GM12878 (cell line): Measurements from ENCODE around the gene QPCT. TPM values are rescaled to one million over a fixed set of nuclear protein-coding genes. Genes with fewer than 3 reads are reported as not detected.
A peak's percentile ranks its signal among the peaks of the same experiment; 100 is the strongest.

Source experiments
- ATAC-seq: fragments of 200-7000 bp; cut with Tn5 transposase; 3 replicates; pipeline ENCODE4 v1.9.1; 2020; ENCODE audit warnings: mild to moderate bottlenecking, moderate library complexity
- BruUV-seq: library from RNA; stranded (reverse); fragments of 400-500 nt; replicated peaks from 2 replicates; lab custom pipeline; 2021; lab: Mats Ljungman, UMichigan
- CTCF ChIA-PET: fragments of 300-600 bp; sonication (Branson Sonifier 250); formaldehyde crosslinking; extraction: SDS; loops from one replicate; lab custom pipeline; 2021; ENCODE audit warnings: inconsistent platforms; lab: Yijun Ruan, JAX
- POLR2A ChIA-PET: fragments of 350-600 bp; formaldehyde crosslinking; extraction: SDS; loops from one replicate; lab custom pipeline; 2021; ENCODE audit warnings: inconsistent platforms; lab: Charles Lee
- RAD21 ChIA-PET: fragments of 300-600 bp; sonication (Branson Sonifier 250); formaldehyde crosslinking; loops from one replicate; lab custom pipeline; 2023; ENCODE audit warnings: antibody characterized with exemption; ENCODE audit not compliant: unreplicated experiment; lab: Charles Lee
- SMC1A ChIA-PET: fragments of 300-600 bp; sonication (Branson Sonifier 250); formaldehyde crosslinking; loops from one replicate; lab custom pipeline; 2023; ENCODE audit not compliant: unreplicated experiment, uncharacterized antibody; lab: Charles Lee
- DNase-seq: peaks from one replicate; pipeline ENCODE4 v3.0.0-alpha.2; 2011; ENCODE audit warnings: low read depth, low spot score
- FAIRE-seq: peaks from 3 replicates; lab custom pipeline; 2011; peaks lifted over from hg19 to GRCh38; lab: Jason Lieb, UNC
- H2AFZ ChIP-seq: 2 replicates; pipeline ENCODE4 v1.6.0; 2011; ENCODE audit warnings: low read depth, low read length, control low read depth; ENCODE audit not compliant: control insufficient read depth
- H3K27ac ChIP-seq: 2 replicates; pipeline ENCODE4 v1.5.1; 2011; ENCODE audit warnings: control low read depth; ENCODE audit not compliant: control insufficient read depth, insufficient read depth
- H3K27me3 ChIP-seq, 2 experiments: replicated peaks in 1 of 2; 2 replicates each; pipeline versions ENCODE4 v1.6.0 to v1.6.1; 2011; ENCODE audit warnings: low read length in 1 of 2; ENCODE audit not compliant: control insufficient read depth in 2 of 2, insufficient read depth in 2 of 2
- H3K36me3 ChIP-seq, 2 experiments: 2 replicates each; pipeline ENCODE4 v1.5.1; 2011; ENCODE audit warnings: low read length in 1 of 2; ENCODE audit not compliant: control insufficient read depth in 2 of 2, insufficient read depth in 2 of 2
- H3K4me1 ChIP-seq: 2 replicates; pipeline ENCODE4 v1.6.1; 2011; ENCODE audit warnings: mild to moderate bottlenecking, low read length, moderate library complexity, mixed read lengths; ENCODE audit not compliant: control insufficient read depth, insufficient read depth
- H3K4me2 ChIP-seq: 2 replicates; pipeline ENCODE4 v1.6.0; 2011; ENCODE audit warnings: control low read depth; ENCODE audit not compliant: control insufficient read depth, insufficient read depth
- H3K4me3 ChIP-seq: fragments of 200-600 bp; sonication (generic); 2 replicates; pipeline ENCODE4 v1.5.1; 2016
- H3K79me2 ChIP-seq: 2 replicates; pipeline ENCODE4 v1.6.0; 2011; ENCODE audit warnings: low read length; ENCODE audit not compliant: control insufficient read depth, insufficient read depth
- H3K9ac ChIP-seq: 2 replicates; pipeline ENCODE4 v1.8.0; 2011; ENCODE audit warnings: low read length, control low read depth, mixed read lengths; ENCODE audit not compliant: control insufficient read depth, insufficient read depth
- H3K9me3 ChIP-seq: replicated peaks from 3 replicates; pipeline ENCODE4 v1.5.1; 2011; ENCODE audit warnings: mild to moderate bottlenecking, low read length; ENCODE audit not compliant: control insufficient read depth, insufficient read depth
- H4K20me1 ChIP-seq: 2 replicates; pipeline ENCODE4 v1.6.0; 2011; ENCODE audit not compliant: control insufficient read depth, insufficient read depth
- E4F1 ChIP-seq: fragments of 450-650 bp; IDR thresholded peaks from 2 replicates; pipeline ENCODE4 v1.6.1; 2018; ENCODE audit warnings: borderline replicate concordance, mild to moderate bottlenecking; ENCODE audit not compliant: partially characterized antibody
- HCFC1 ChIP-seq: fragments of 150-350 bp; IDR thresholded peaks from 2 replicates; pipeline ENCODE4 v1.6.1; 2014; ENCODE audit warnings: low read length
- IKZF2 ChIP-seq, 2 experiments: fragments of 450-650 bp; IDR thresholded peaks; 2 replicates each; pipeline ENCODE4 v1.6.1; 2017; ENCODE audit warnings: mild to moderate bottlenecking in 2 of 2, moderate library complexity in 2 of 2
- MTA2 ChIP-seq: fragments of 450-650 bp; IDR thresholded peaks from 2 replicates; pipeline ENCODE4 v1.6.1; 2016; ENCODE audit warnings: low read depth, mild to moderate bottlenecking, moderate library complexity
- SIX5 ChIP-seq: IDR thresholded peaks from 2 replicates; pipeline ENCODE4 v1.6.1; 2011; ENCODE audit warnings: mild to moderate bottlenecking, low read depth, low read length, moderate library complexity; ENCODE audit not compliant: severe bottlenecking
- SMARCA5 ChIP-seq: fragments of 450-650 bp; IDR thresholded peaks from 2 replicates; pipeline ENCODE4 v1.6.1; 2017; ENCODE audit warnings: mild to moderate bottlenecking
- TCF12 ChIP-seq: IDR thresholded peaks from 2 replicates; pipeline ENCODE4 v1.6.1; 2011; ENCODE audit warnings: low read depth, mild to moderate bottlenecking, low read length
- YBX1 ChIP-seq: fragments of 450-650 bp; IDR thresholded peaks from 2 replicates; pipeline ENCODE4 v1.6.1; 2016; ENCODE audit warnings: antibody characterized with exemption
- ZBTB40 ChIP-seq: fragments of 450-650 bp; IDR thresholded peaks from 2 replicates; pipeline ENCODE4 v1.6.1; 2016; ENCODE audit warnings: mild to moderate bottlenecking, moderate library complexity, borderline replicate concordance
- ZNF274 ChIP-seq: IDR thresholded peaks from one replicate; pipeline ENCODE4 v1.8.0; 2011; ENCODE audit not compliant: insufficient read length, insufficient read depth
- in situ Hi-C: fragments of 300-500 bp; cut with MboI; formaldehyde crosslinking; loops from 9 replicates; pipeline ENCODE4 v1.14.3; 2018; ENCODE audit warnings: mixed read lengths
- intact Hi-C: fragments of 100-400 bp; cut with micrococcal nuclease; formaldehyde crosslinking; loops from one replicate; pipeline ENCODE4 v1.14.2; 2022; ENCODE audit not compliant: unreplicated experiment
- polyA plus RNA-seq, 11 experiments: library from polyadenylated mRNA; depleted of rRNA in 4 of 11; unstranded in 6 of 11; stranded (reverse) in 5 of 11; fragments of >200 nt; fragmentation: Nextera tagmentation in 4 of 11; fragmentation: Illumina TruSeq in 1 of 11; extraction: Ambion mirVana in 4 of 11; extraction: Trizol in 1 of 11; gene quantifications; 1 replicate in 1 of 11; 2 replicates in 10 of 11; pipeline versions ENCODE4 v1.2.1 to v1.2.3, GENCODE V29; 2011 to 2016; ENCODE audit warnings: inconsistent platforms in 2 of 11, missing spikeins in 2 of 11, low read depth in 1 of 11
- total RNA-seq, 4 experiments: library from RNA; depleted of rRNA in 3 of 4; stranded (reverse); fragments of >200 nt in 3 of 4; fragmentation: Illumina TruSeq in 1 of 4; extraction: Trizol in 1 of 4; gene quantifications; 2 replicates each; pipeline versions ENCODE4 v1.2.1 to v1.2.3, GENCODE V29; 2013 to 2021
- TF ChIP-seq, protein P1 (sequence below): fragments of 450-650 bp; IDR thresholded peaks from 2 replicates; pipeline ENCODE4 v1.6.1; 2017; ENCODE audit warnings: mild to moderate bottlenecking
- TF ChIP-seq, protein P2 (sequence below): IDR thresholded peaks from 2 replicates; pipeline ENCODE4 v1.6.1; 2012; ENCODE audit warnings: mild to moderate bottlenecking, low read depth, low read length

Gene QPCT
- total and polyA plus RNA-seq, 10 of the 15 experiments (the other 5 are each of a cell fraction or from before 2014, with no cell fraction given) = 0.14 to 0.86 (median 0.18) TPM; not detected in 1

DNA sequence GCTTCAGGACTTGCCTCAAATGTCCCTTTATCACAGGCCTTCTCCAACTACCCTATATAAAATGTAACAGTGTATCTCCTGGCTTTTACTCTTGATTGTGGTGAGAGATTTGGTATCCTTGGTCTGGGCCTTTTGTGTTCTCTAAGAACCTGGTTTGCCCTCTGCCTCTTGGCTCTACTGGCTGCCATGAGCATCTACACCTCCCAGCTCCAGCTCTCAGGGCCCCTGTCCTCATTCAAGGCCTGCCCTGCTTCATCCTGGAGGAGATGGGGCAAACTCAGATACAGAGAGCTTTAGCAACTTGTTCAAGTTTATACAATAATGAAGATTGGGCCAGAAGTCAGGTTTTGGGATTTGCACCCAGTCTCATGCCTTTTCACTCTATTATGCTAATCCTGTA is 45.0 kb downstream of the QPCT start:
- 0 out of 2 replicates have a peak overlapping the region, but pooled peaks have one; percentile 43 for H3K27ac ChIP-seq
- in situ Hi-C loops (no loop called here), intact Hi-C loops (no loop called here)
- H3K79me2 ChIP-seq = no peaks in the 10 kb centered on the region
- H3K4me1 ChIP-seq = peaks cover 25% of the 10 kb centered on the region
- FAIRE-seq (no peak), ATAC-seq (no peak), DNase-seq (no peak)
- BruUV-seq = no TSS peak
- H3K36me3 ChIP-seq = no peaks in the 10 kb centered on the region
- H4K20me1 ChIP-seq = no peaks in the 10 kb centered on the region
- ChIA-PET POLR2A (interaction anchor here (1.2 to 3.3 kb wide), 2 partner anchors 10 to 12 kb away, joined by 3 to 22 read pairs; no protein-coding TSS in a partner anchor), SMC1A (interaction anchor here (0.6 to 3.7 kb wide), 7 partner anchors 10 to 488 kb away, joined by 4 to 45 read pairs (median 5); no protein-coding TSS in a partner anchor), CTCF (interaction anchor here (0.6 to 3.7 kb wide), 6 partner anchors 11 to 505 kb away, joined by 3 to 21 read pairs (median 6); partner anchors contain the start of gene PRKD3), RAD21 (interaction anchor here (0.9 to 2.8 kb wide), 5 partner anchors 10 to 462 kb away, joined by 3 to 39 read pairs (median 7); partner anchors contain the start of gene PRKD3)
- H3K27me3 ChIP-seq = no peaks in the 10 kb centered on the region
- no peaks in the 10 kb centered on the region; the same call in 2 of the 3 replicates for H3K9me3 ChIP-seq
- no peak overlapping the region for H2AFZ ChIP-seq
- H3K4me3 ChIP-seq = no peak overlapping the region
- no peak overlapping the region for H3K9ac ChIP-seq
- peak overlapping the region; percentile 74; the same call in 1 of the 2 replicates for H3K4me2 ChIP-seq
- TF ChIP-seq SMARCA5 (no peak), SIX5 (no peak), E4F1 (no peak), ZNF274 (no peak), ZBTB40 (no peak), YBX1 (no peak), TCF12 (no peak), IKZF2 (IDR thresholded peaks at IDR 0.05) (no peak), HCFC1 (no peak), MTA2 (no peak)
- TF ChIP-seq, protein P1, sequence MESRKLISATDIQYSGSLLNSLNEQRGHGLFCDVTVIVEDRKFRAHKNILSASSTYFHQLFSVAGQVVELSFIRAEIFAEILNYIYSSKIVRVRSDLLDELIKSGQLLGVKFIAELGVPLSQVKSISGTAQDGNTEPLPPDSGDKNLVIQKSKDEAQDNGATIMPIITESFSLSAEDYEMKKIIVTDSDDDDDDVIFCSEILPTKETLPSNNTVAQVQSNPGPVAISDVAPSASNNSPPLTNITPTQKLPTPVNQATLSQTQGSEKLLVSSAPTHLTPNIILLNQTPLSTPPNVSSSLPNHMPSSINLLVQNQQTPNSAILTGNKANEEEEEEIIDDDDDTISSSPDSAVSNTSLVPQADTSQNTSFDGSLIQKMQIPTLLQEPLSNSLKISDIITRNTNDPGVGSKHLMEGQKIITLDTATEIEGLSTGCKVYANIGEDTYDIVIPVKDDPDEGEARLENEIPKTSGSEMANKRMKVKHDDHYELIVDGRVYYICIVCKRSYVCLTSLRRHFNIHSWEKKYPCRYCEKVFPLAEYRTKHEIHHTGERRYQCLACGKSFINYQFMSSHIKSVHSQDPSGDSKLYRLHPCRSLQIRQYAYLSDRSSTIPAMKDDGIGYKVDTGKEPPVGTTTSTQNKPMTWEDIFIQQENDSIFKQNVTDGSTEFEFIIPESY = no peak
- TF ChIP-seq, protein P2, sequence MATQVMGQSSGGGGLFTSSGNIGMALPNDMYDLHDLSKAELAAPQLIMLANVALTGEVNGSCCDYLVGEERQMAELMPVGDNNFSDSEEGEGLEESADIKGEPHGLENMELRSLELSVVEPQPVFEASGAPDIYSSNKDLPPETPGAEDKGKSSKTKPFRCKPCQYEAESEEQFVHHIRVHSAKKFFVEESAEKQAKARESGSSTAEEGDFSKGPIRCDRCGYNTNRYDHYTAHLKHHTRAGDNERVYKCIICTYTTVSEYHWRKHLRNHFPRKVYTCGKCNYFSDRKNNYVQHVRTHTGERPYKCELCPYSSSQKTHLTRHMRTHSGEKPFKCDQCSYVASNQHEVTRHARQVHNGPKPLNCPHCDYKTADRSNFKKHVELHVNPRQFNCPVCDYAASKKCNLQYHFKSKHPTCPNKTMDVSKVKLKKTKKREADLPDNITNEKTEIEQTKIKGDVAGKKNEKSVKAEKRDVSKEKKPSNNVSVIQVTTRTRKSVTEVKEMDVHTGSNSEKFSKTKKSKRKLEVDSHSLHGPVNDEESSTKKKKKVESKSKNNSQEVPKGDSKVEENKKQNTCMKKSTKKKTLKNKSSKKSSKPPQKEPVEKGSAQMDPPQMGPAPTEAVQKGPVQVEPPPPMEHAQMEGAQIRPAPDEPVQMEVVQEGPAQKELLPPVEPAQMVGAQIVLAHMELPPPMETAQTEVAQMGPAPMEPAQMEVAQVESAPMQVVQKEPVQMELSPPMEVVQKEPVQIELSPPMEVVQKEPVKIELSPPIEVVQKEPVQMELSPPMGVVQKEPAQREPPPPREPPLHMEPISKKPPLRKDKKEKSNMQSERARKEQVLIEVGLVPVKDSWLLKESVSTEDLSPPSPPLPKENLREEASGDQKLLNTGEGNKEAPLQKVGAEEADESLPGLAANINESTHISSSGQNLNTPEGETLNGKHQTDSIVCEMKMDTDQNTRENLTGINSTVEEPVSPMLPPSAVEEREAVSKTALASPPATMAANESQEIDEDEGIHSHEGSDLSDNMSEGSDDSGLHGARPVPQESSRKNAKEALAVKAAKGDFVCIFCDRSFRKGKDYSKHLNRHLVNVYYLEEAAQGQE = no peak
